Measurements from ENCODE around the gene AFF3.
A peak's percentile ranks its signal among the peaks of the same experiment; 100 is the strongest.

AFF3 gene

GRCh38 chr2:99550368-99550767 is 592.0 kb downstream of the AFF3 start:
- Histone ChIP-seq H3K36me3 (no peaks in the 10 kb centered on the region), H3K4me3 (ENCODE audit: low read depth in 1 of 2, low read length in 1 of 2) (peak overlapping the region; percentile 22 to 26), H3K4me1 (ENCODE audit: control insufficient read depth in 1 of 2, insufficient read depth in 1 of 2, low read depth in 1 of 2, low read length in 1 of 2) (peaks cover 38 to 50% of the 10 kb centered on the region in 2 experiments), H3K27ac (peak overlapping the region; percentile 65), H3K27me3 (no peaks in the 10 kb centered on the region), H3K9me3 (no peaks in the 10 kb centered on the region)
- no peak for TF ChIP-seq CTCF (IDR thresholded peaks at IDR 0.05)

GRCh38 chr2:99545604-99546003 is 596.8 kb downstream of the AFF3 start:
- no peak overlapping the region for H3K4me3 ChIP-seq (ENCODE audit: low read depth in 1 of 2, low read length in 1 of 2)
- peaks cover 14 to 17% of the 10 kb centered on the region in 2 experiments for H3K4me1 ChIP-seq (ENCODE audit: control insufficient read depth in 1 of 2, insufficient read depth in 1 of 2, low read depth in 1 of 2, low read length in 1 of 2)
- H3K27me3 ChIP-seq: no peaks in the 10 kb centered on the region
- H3K9me3 ChIP-seq: no peaks in the 10 kb centered on the region
- no peak for TF ChIP-seq CTCF (IDR thresholded peaks at IDR 0.05)
- no peak overlapping the region for H3K27ac ChIP-seq
- H3K36me3 ChIP-seq: no peaks in the 10 kb centered on the region

GRCh38 chr2:99545066-99545465 is 597.3 kb downstream of the AFF3 start:
- Histone ChIP-seq H3K27ac (no peak overlapping the region), H3K9me3 (no peaks in the 10 kb centered on the region), H3K4me1 (ENCODE audit: control insufficient read depth in 1 of 2, insufficient read depth in 1 of 2, low read depth in 1 of 2, low read length in 1 of 2) (peaks cover 8 to 11% of the 10 kb centered on the region in 2 experiments), H3K36me3 (no peaks in the 10 kb centered on the region), H3K27me3 (no peaks in the 10 kb centered on the region), H3K4me3 (ENCODE audit: low read depth in 1 of 2, low read length in 1 of 2) (no peak overlapping the region)
- no peak for TF ChIP-seq CTCF (IDR thresholded peaks at IDR 0.05)

GRCh38 chr2:99544608-99545007 is 597.8 kb downstream of the AFF3 start:
- H3K4me1 ChIP-seq (ENCODE audit: control insufficient read depth in 1 of 2, insufficient read depth in 1 of 2, low read depth in 1 of 2, low read length in 1 of 2): peaks cover 4 to 7% of the 10 kb centered on the region in 2 experiments
- no peak overlapping the region for H3K4me3 ChIP-seq (ENCODE audit: low read depth in 1 of 2, low read length in 1 of 2)
- H3K9me3 ChIP-seq: no peaks in the 10 kb centered on the region
- no peak overlapping the region for H3K27ac ChIP-seq
- no peak for TF ChIP-seq CTCF (IDR thresholded peaks at IDR 0.05)
- H3K27me3 ChIP-seq: no peaks in the 10 kb centered on the region
- H3K36me3 ChIP-seq: no peaks in the 10 kb centered on the region

- Histone ChIP-seq H3K4me3 (ENCODE audit: low read depth in 1 of 2, low read length in 1 of 2) (no peak overlapping the region), H3K9me3 (no peaks in the 10 kb centered on the region)
Observed at GRCh38 chr2:99543247-99543646, 599.1 kb downstream of the AFF3 start.

More at GRCh38 chr2:99543247-99543646, 599.1 kb downstream of the AFF3 start:
- H3K27me3 ChIP-seq: no peaks in the 10 kb centered on the region
- H3K27ac ChIP-seq: no peak overlapping the region
- H3K36me3 ChIP-seq: no peaks in the 10 kb centered on the region
- no peak for TF ChIP-seq CTCF (IDR thresholded peaks at IDR 0.05)
- H3K4me1 ChIP-seq (ENCODE audit: control insufficient read depth in 1 of 2, insufficient read depth in 1 of 2, low read depth in 1 of 2, low read length in 1 of 2): no peaks in the 10 kb centered on the region
